GM06990 (cell line): ENCODE data around the gene WNT1.

Experiments
- DNase-seq: peaks from one replicate; pipeline ENCODE4 v3.0.0-alpha.2; 2011; ENCODE audit not compliant: insufficient read length; ENCODE audit errors: extremely low read depth
- H3K27me3 ChIP-seq: replicated peaks from 2 replicates; pipeline ENCODE4 v1.6.0; 2011; ENCODE audit warnings: low read length; ENCODE audit not compliant: control insufficient read depth, insufficient read depth
- H3K36me3 ChIP-seq: 2 replicates; pipeline ENCODE4 v1.5.1; 2011; ENCODE audit warnings: low read length; ENCODE audit not compliant: control insufficient read depth, insufficient read depth
- H3K4me3 ChIP-seq: replicated peaks from 2 replicates; pipeline ENCODE4 v1.5.1; 2011; ENCODE audit warnings: low read depth, mild to moderate bottlenecking, control low read depth, low read length
- TF ChIP-seq, protein P1 (sequence below): IDR thresholded peaks from 2 replicates; pipeline ENCODE4 v1.5.1; 2011; ENCODE audit warnings: low read length, control low read depth, mild to moderate bottlenecking, inconsistent platforms; ENCODE audit not compliant: insufficient read depth, poor library complexity, severe bottlenecking

Gene WNT1

DNA sequence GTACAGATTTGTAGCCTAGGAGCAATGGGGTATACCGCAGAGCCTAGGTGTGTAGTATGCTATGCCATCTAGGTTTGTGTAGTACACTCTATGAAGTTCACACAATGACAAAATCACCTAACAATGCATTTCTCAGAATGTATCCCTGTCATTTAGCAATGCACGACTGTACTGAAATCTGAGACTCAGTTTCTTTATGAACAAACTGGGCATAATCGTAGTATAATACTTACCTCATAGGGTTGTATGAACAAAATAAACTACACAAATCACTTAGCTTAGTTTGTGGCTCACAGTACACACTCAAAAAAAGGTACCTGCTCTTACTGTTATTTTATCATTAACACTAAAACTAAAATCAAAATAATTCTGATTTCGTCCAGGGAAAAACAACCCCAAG is 47.3 kb downstream of the WNT1 start:
- H3K4me3 ChIP-seq: no peak overlapping the region
- DNase-seq: no peak
- TF ChIP-seq, protein P1, sequence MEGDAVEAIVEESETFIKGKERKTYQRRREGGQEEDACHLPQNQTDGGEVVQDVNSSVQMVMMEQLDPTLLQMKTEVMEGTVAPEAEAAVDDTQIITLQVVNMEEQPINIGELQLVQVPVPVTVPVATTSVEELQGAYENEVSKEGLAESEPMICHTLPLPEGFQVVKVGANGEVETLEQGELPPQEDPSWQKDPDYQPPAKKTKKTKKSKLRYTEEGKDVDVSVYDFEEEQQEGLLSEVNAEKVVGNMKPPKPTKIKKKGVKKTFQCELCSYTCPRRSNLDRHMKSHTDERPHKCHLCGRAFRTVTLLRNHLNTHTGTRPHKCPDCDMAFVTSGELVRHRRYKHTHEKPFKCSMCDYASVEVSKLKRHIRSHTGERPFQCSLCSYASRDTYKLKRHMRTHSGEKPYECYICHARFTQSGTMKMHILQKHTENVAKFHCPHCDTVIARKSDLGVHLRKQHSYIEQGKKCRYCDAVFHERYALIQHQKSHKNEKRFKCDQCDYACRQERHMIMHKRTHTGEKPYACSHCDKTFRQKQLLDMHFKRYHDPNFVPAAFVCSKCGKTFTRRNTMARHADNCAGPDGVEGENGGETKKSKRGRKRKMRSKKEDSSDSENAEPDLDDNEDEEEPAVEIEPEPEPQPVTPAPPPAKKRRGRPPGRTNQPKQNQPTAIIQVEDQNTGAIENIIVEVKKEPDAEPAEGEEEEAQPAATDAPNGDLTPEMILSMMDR: no peak
- H3K27me3 ChIP-seq: no peaks in the 10 kb centered on the region
- H3K36me3 ChIP-seq: peaks cover 45% of the 10 kb centered on the region

DNA sequence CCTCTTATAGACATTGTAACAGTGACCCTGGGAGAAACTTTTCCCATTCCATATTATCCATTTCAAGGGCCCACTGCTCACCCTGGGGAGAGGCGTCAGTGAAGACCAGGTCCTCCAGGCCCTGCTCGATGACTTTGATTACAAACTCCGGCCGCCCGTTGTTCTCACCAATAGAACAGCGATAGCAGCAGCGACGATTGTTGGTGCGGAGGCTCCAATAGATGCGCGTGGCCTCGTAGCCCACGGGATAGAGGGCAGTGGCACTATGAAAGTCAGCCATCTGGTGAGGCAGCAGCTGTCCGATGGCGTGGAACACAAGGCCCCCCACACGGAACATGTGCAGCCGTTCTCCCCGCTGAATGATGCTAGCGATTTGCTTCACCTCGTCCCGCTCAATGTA is 48.0 kb downstream of the WNT1 start:
- peaks cover 49% of the 10 kb centered on the region for H3K36me3 ChIP-seq
- no peak for DNase-seq
- H3K27me3 ChIP-seq: no peaks in the 10 kb centered on the region
- H3K4me3 ChIP-seq: no peak overlapping the region
- TF ChIP-seq, protein P1: no peak

DNA sequence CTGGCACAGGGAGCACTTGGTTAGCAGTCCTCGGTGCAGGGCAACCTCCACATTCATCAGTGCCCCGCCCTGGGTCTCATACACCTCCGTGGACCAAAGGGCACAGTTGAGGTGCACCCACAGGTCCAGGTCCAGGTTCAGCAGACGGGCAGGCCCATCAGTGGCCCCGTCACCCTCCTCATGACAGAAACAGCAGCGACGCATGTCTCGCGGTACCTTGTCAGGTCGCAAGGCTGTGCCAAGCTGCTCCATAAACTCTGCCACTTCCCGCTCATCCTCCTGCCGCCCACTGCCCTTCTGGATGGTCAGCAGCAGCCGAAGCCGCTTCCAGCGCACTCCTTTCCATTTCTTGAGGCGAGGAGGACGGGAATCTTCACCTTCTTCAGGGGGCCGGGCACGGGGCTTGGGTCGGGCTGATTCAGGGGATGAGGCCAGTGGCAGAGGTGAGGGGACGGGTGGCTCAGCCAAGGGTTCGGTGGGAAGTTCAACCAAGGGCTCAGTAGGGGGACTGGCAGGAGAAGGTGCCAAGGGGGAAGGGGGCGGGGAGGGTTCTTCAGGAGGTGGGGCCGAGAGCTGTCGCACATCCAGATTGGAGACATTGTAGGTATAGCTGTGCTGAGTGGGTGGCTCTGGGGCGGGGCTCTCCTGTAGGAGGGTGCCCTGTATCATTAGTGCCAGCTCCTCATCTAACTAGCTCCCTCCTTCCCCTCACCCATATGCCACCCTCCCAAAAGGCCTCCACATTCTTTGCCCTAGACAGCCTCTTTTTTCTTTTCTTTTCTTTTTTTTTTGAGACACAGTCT is 48.8 kb downstream of the WNT1 start:
- TF ChIP-seq, protein P1: no peak
- Histone ChIP-seq H3K36me3 (peaks cover 51% of the 10 kb centered on the region), H3K4me3 (no peak overlapping the region), H3K27me3 (no peaks in the 10 kb centered on the region)
- no peak for DNase-seq

DNA sequence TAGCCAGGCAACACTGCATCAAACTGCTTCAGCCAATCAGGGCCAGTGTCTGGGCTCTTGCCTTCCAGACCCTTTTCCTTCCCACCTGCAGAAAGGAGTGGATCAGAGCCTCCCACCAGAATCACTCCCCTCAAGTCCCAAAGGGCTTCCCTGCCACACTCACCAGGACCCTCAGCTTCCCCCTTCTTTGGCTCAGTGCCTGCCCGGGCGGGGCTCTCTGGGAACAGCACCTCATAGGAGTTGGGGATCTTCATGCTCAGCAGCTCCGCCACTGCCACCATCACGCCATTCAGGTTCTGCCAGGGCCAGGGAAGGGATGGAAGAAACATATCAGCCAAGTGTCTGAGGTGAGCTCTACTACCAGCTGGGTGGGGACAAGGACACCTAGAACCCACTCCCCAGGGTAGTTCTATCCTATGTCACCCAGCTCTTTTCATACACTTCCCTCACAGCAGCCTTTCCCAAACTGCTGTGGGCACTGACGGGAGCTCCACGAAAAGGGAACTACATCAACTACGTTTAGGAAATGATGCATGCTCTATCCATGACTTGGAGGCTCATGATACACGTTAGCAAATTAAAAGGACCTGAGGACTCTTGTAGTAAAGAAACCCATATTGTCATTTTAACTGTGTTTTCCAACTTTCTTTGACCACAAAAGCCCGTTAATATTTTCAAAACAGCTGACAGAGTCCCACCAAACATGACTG is 49.9 kb downstream of the WNT1 start:
- Histone ChIP-seq H3K36me3 (peaks cover 56% of the 10 kb centered on the region), H3K27me3 (no peaks in the 10 kb centered on the region), H3K4me3 (no peak overlapping the region)
- TF ChIP-seq, protein P1: no peak
- DNase-seq: no peak

DNA sequence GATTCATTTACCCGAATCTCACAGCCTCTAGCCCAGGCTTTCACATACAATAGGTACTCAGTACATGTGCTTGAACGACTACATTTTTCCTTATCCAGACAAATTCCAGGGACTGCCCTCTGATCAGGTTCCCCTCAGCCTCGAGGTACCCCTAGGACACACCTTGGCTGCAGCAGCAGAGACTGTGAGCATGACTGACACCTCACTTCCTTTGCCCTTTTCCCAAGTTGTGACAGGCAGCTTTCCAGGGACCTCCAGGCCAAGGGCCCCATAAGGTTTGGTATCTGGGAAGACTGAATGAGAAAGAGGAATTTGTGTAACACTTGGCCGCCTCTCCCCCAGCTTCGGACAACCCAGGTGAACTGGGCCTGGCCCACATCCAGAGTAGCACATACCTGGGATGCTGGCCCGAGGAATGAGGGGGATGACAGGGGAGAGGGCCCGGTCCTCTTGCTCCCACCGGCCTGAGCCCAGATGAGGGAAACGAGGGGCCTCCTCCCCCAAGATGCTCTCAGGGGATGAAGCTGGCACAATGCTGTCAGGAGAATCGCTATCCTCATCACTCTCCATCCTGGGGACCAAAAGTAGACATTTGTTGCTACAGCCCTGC is 50.6 kb downstream of the WNT1 start:
- TF ChIP-seq, protein P1: no peak
- Histone ChIP-seq H3K4me3 (no peak overlapping the region), H3K36me3 (peaks cover 57% of the 10 kb centered on the region), H3K27me3 (no peaks in the 10 kb centered on the region)
- no peak for DNase-seq
